A549 (cell line): ENCODE measurements around the gene FABP2.

Experiments
- MAFK ChIP-seq: fragments of 450-650 bp; IDR thresholded peaks from 2 replicates; pipeline ENCODE4 v1.6.1; 2014; ENCODE audit not compliant: partially characterized antibody
- RFX5 ChIP-seq: fragments of 450-650 bp; IDR thresholded peaks from 2 replicates; pipeline ENCODE4 v1.7.1; 2014; ENCODE audit warnings: antibody characterized with exemption, mild to moderate bottlenecking, moderate library complexity
- SMC3 ChIP-seq: fragments of >200 bp; sonication (Bioruptor Twin); formaldehyde crosslinking; IDR thresholded peaks from 3 replicates; pipeline ENCODE4 v1.6.1; 2018; ENCODE audit warnings: inconsistent platforms

DNA sequence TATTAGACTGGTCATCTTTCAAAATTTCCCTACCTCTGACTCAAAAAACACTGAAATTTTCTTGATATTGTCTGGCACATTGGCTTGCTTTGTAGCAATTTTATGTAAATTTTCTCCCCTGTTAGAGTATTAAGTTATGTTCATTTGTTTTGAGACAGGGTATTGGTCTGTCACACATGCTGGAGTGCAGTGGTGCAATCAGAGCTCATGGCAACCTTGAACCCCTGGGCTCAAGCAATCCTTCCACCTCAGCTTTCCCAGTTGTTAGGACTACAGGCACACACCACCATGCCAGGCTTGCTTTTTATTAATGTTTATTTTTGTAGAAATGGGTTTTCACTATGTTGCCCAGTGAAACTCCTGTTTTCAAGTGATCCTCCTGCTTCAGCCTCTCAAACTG is 17.5 kb downstream of the FABP2 start:
- no peak for TF ChIP-seq SMC3
- TF ChIP-seq MAFK: no peak
- no peak for TF ChIP-seq RFX5
